HG03432 (cell line): ENCODE measurements around the gene CCDC97.
"Not testable (repeated sequence)": the region's sequence is repeated elsewhere in the genome, so short reads cannot be mapped to it uniquely, and the experiment has no call there.

ENCODE experiments used
- ATAC-seq: cut with Tn5 transposase; IDR thresholded peaks from one replicate; pipeline ENCODE4 v1.9.1; 2021; ENCODE audit warnings: mild to moderate bottlenecking, moderate library complexity; ENCODE audit not compliant: unreplicated experiment

Gene CCDC97

DNA sequence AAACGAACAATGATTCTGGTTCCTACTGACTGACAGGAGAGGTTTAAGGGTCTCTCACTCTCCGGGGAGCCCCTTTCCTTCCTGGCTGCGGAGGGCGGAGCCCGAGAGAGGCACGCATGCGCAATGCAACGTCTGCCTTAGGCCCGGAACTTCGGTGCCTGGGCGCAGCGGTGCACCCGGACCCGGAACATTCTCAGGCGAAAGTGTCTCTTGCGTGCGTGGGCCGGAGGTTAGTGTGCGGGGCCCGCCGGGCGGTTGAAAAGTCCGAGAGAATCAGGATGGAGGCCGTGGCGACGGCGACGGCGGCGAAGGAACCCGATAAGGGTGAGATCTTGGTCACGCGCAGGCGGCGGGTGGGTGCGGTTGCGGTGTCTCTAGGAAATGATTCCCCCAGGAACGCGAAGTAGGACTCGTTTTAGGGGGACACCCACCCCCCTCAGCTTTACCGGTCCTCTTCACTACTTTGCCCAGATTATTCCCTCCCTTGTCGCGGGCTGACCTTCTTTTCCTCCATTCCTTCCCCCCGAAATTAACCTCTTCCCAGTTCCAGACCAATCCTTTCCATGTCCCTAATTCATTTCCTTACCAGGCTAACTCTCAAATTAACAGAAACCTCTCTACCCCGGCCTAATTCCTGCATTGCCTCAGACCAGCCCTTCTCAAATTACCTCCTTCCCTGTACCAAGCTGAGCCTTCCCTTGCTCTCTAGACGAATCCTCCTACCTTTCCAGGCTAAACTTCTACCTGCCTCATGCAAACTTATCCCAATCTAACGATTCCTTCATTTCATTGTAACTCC lies at the start of gene CCDC97:
Gene CCDC97 (plus strand): TSS at position 140 of the 799 bp plus-strand sequence. CDS start 139 bp downstream, at position 279.
- ATAC-seq = peak; percentile 70

DNA sequence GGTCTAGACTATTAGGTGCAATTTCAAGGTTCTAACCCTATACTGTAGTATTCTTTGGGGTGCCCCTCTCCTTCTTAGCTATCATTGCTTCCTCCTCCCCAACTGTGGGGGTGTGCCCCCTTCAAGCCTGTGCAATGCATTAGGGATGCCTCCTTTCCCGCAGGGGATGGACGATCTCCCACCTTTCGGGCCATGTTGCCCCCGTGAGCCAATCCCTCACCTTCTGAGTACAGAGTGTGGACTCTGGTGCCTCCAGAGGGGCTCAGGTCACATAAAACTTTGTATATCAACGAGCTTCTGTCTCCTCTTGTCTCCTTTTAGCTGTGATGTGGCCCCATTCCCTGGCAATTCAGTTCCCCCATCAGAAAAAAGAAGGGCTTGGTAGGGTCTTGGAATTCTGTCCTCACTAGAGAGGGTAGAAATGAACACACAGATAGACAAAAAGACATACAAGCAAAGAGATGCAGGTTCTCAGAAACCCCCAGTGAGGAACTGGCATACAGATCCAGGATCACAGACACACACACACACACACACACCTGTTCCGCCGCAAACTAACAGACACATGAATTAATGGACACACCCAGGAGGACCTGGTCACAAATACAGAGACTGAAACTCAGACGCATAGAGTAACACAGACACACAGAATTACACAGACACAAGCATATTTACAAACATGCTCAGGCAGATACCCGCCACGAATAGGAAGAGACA lies 48.3 kb upstream of the CCDC97 start:
- ATAC-seq = no peak

DNA sequence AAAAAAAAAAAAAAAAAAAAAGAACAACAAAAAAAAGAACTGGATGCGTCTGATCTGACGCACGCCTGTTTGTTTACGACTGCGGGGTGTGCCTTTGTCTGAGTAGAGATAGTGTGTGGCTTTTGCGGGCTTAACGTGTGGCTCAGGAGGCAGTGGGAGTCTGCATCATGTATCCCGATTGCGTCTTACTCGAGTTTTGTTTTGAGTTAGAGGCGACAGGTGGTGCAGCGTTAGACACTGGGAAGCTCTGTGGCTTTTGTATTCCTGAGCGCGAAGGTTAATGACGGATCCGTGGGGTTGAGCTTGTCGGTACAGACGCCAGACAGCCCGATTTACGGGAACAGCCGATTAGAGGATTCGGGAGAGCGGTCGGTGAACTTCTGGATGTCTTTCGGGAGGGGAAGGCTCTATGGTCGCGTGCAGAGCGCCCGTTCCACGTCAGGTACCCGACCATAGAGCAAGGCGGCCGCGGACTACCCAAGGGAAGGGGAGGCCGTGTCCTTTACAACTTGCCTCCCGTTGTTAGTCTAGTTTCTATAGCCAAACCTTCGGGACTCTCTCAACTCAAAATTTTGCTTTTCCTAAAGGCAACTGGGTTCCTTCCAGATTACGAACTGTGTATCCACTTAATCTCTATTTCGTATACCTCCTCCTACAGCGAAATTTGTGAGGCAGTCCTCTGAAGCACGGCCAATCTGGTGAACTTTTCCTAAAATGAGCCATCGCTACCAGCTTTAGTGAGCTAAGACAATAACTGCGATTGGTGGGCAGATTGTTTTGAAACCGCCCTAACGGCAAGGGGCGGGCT lies 46.7 kb upstream of the CCDC97 start:
- ATAC-seq = peak; percentile 13

GRCh38 chr19:41263850-41264580 lies 46.0 kb upstream of the CCDC97 start, which contains the start of gene HNRNPUL1:
HNRNPUL1 (plus strand) TSS chr19:41264372; CDS start chr19:41264504, 132 bp downstream.
- ATAC-seq = peak; percentile 74

- no peak for ATAC-seq
These were observed 45.2 kb upstream of the CCDC97 start for GRCh38 chr19:41264581-41265394.

GRCh38 chr19:41265395-41266153 lies 44.4 kb upstream of the CCDC97 start:
- no peak for ATAC-seq

DNA sequence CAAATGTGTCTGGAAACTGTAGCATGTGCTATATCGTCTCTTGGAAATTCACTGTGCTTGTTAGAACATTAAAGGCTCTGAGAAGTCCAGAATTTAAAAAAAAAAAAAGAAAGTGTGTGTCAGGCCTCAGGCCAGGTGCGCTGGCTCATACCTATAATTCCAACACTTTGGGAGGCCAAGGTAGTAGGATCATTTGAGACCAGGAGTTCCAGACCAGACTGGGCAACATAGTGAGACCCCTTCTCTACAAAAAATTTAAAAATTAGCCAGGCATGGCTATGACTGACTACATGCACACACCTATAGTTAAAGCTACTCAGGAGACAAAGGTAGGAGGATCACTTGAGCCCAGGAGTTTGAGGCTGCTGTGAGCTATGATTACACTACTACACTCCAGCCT lies 40.9 kb upstream of the CCDC97 start:
- no peak for ATAC-seq

- ATAC-seq = no peak
These were observed 40.4 kb upstream of the CCDC97 start for GRCh38 chr19:41269571-41269970.

GRCh38 chr19:41273076-41273475 lies 36.9 kb upstream of the CCDC97 start:
- ATAC-seq = no peak

- no peak for ATAC-seq
These were observed 35.2 kb upstream of the CCDC97 start for GRCh38 chr19:41274802-41275201.

DNA sequence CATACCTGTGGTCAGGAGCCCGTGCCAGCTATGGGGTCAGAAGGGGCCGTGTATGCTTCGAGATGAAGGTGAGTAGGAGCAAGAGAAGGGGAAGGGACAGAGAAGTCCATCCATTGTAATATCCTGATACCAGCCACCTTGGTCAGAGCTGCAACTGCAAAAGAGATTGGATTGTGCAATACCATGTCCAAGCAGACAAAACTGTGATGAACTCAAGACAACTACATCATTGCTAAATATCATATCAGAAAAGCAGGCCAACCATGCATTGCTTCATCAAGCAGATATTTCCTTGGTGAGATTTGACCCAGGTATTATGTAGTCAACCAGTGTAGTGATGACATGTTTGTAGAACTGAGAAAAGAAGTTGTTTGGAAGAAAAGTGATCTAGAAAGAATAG lies 33.7 kb upstream of the CCDC97 start:
- ATAC-seq = no peak

- no peak for ATAC-seq
These were observed 31.5 kb upstream of the CCDC97 start for GRCh38 chr19:41278478-41278877.

GRCh38 chr19:41288673-41289530 lies 21.1 kb upstream of the CCDC97 start:
- ATAC-seq = no peak

DNA sequence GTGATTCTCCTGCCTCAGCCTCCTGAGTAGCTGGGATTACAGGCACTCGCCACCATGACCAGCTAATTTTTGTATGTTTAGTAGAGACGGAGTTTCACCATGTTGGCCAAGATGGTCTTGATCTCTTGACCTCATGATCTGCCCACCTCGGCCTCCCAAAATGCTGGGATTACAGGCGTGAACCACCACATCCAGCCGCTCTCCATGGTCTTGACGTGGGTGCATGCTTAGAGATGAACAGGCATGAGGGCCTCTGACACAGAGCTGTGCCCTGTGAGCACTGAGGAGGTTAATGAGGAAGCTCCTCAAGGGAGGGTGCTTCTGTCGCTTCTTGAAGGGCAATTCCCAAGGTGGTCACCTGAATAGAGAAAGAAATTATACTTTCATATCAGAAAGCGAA lies 20.2 kb upstream of the CCDC97 start:
- not testable (repeated sequence) for ATAC-seq

DNA sequence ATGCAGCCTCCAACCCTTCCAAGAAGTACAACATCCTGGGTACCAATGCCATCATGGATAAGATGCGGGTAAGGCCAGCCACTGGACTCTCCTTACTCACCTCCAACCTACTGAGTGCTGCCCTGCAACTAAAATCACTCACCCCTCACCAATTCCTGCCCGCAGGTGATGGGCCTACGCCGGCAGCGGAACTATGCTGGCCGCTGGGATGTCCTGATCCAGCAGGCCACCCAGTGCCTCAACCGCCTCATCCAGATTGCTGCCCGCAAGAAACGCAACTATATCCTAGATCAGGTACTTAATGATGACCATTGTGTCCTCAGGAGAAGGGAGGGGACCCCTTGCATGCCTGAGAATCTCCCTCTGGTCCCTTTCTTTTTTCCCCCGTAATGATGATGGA lies 15.6 kb upstream of the CCDC97 start:
- ATAC-seq = no peak

DNA sequence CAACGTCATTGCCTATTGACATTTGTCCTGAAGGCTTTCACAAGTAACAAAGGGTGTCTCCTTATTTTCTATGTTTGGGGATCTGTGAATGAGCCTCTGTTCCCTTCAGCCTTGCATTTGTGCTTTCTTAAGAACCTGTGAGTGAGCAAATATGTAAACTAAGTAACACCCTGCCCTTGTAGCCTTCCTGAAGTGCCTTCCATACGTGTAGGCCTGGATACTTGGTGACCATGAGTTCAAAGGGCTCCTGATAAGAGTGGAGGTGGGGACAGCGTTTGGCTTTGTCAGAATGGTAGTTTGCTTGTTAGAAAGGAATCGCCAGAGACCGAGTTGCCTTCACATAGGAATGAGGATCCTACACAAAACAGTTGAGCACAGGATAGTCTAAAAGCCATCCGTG lies 14.5 kb upstream of the CCDC97 start:
- no peak for ATAC-seq

GRCh38 chr19:41296433-41296871 lies 13.5 kb upstream of the CCDC97 start:
- ATAC-seq = no peak
